ENCODE results near the gene PDSS2.

DNA sequence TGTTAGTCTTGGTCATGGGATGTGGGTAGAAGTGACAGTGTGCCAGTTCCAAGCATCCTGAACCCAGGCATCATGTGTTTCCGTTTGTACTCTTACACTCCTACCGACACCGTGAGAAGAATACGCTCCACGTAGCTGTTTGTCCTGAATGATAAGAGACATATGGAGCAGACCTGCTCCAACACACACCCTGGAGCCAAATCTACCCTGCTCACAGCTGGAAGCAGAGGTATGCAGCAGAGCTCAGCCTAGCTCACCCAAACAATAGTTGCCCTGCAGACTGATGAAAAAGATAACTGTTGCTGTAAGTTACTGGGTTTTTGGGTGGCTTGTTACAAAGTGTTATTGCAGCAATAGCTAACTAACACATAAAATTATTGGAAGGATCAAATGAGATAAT, 14.3 kb upstream of the PDSS2 start:
- TF ChIP-seq, protein P1, sequence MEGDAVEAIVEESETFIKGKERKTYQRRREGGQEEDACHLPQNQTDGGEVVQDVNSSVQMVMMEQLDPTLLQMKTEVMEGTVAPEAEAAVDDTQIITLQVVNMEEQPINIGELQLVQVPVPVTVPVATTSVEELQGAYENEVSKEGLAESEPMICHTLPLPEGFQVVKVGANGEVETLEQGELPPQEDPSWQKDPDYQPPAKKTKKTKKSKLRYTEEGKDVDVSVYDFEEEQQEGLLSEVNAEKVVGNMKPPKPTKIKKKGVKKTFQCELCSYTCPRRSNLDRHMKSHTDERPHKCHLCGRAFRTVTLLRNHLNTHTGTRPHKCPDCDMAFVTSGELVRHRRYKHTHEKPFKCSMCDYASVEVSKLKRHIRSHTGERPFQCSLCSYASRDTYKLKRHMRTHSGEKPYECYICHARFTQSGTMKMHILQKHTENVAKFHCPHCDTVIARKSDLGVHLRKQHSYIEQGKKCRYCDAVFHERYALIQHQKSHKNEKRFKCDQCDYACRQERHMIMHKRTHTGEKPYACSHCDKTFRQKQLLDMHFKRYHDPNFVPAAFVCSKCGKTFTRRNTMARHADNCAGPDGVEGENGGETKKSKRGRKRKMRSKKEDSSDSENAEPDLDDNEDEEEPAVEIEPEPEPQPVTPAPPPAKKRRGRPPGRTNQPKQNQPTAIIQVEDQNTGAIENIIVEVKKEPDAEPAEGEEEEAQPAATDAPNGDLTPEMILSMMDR (IDR thresholded peaks at IDR 0.05; ENCODE audit: low read depth, low read length, poor library complexity, severe bottlenecking): no peak
- TF ChIP-seq EZH2phosphoT487 (IDR thresholded peaks at IDR 0.05; ENCODE audit: borderline replicate concordance, low read length): no peak

Data from DOHH2 (cell line).